NCI-H2227 (cell line): Measurements from ENCODE around the gene LPAR2.
A peak's percentile ranks its signal among the peaks of the same experiment; 100 is the strongest.
"Not testable (repeated sequence)": the region's sequence is repeated elsewhere in the genome, so short reads cannot be mapped to it uniquely, and the experiment has no call there.

ENCODE experiments used
- DNase-seq: peaks from one replicate; lab custom pipeline; 2025; ENCODE audit not compliant: unreplicated experiment; lab: John Stamatoyannopoulos, UW

The LPAR2 gene

GRCh38 chr19:19602136-19602712 lies 25.8 kb downstream of the LPAR2 start:
- DNase-seq, result no peak

GRCh38 chr19:19600793-19601330 lies 27.2 kb downstream of the LPAR2 start:
- no peak for DNase-seq

GRCh38 chr19:19598728-19599451 lies 29.1 kb downstream of the LPAR2 start:
- not testable (repeated sequence) for DNase-seq

- no peak for DNase-seq
Measured at GRCh38 chr19:19597809-19598306, 30.2 kb downstream of the LPAR2 start.

GRCh38 chr19:19595171-19595701 lies 32.8 kb downstream of the LPAR2 start:
- no peak for DNase-seq

GRCh38 chr19:19594381-19594780 lies 33.6 kb downstream of the LPAR2 start:
- DNase-seq, result no peak

- no peak for DNase-seq
Measured at GRCh38 chr19:19592690-19593089, 35.3 kb downstream of the LPAR2 start.

- no peak for DNase-seq
Measured at GRCh38 chr19:19591133-19591825, 36.7 kb downstream of the LPAR2 start.

GRCh38 chr19:19588546-19588945 lies 39.5 kb downstream of the LPAR2 start:
- no peak for DNase-seq

- no peak for DNase-seq
Measured at GRCh38 chr19:19587771-19588170, 40.2 kb downstream of the LPAR2 start.

- no peak for DNase-seq
Measured at GRCh38 chr19:19584356-19584755, 43.7 kb downstream of the LPAR2 start.

- no peak for DNase-seq
Measured at GRCh38 chr19:19582471-19582870, 45.5 kb downstream of the LPAR2 start.

GRCh38 chr19:19581391-19581790 lies 46.6 kb downstream of the LPAR2 start:
- DNase-seq, result no peak

- no peak for DNase-seq
Measured at GRCh38 chr19:19580418-19580817, 47.6 kb downstream of the LPAR2 start.

- no peak for DNase-seq
Measured at GRCh38 chr19:19579533-19580361, 48.3 kb downstream of the LPAR2 start.

- DNase-seq, result peak; percentile 81
Measured at GRCh38 chr19:19578252-19578651, 49.8 kb downstream of the LPAR2 start.

GRCh38 chr19:19575411-19575810 lies 52.6 kb downstream of the LPAR2 start:
- no peak for DNase-seq
